MCF 10A (cell line): ENCODE data around the gene SPEF2. TPM values are rescaled to one million over a fixed set of nuclear protein-coding genes. Genes with fewer than 3 reads are reported as not detected.
"Not testable (repeated sequence)": the region's sequence is repeated elsewhere in the genome, so short reads cannot be mapped to it uniquely, and the experiment has no call there.

Source experiments
- BruUV-seq: library from RNA; stranded (reverse); fragments of 400-500 nt; replicated peaks from 2 replicates; lab custom pipeline; 2021; lab: Mats Ljungman, UMichigan
- CTCF ChIA-PET: fragments of 300-600 bp; sonication (Branson Sonifier 250); formaldehyde crosslinking; extraction: SDS; loops from one replicate; lab custom pipeline; 2021; ENCODE audit warnings: antibody characterized with exemption, inconsistent platforms; lab: Yijun Ruan, JAX
- POLR2A ChIA-PET: fragments of 300-600, 350-650 bp; sonication (Branson Sonifier 250); formaldehyde crosslinking; extraction: SDS; loops from one replicate; lab custom pipeline; 2020; ENCODE audit warnings: antibody characterized with exemption, inconsistent platforms; lab: Yijun Ruan, JAX
- DNase-seq: peaks from one replicate; pipeline ENCODE4 v3.0.0-alpha.2; 2018; ENCODE audit not compliant: unreplicated experiment
- H3K27ac Mint-ChIP-seq: one replicate; pipeline ENCODE4 v1.8.0; 2022; ENCODE audit warnings: mild to moderate bottlenecking, low read depth, mixed read lengths; ENCODE audit not compliant: unreplicated experiment
- H3K27me3 Mint-ChIP-seq: one replicate; pipeline ENCODE4 v1.8.0; 2022; ENCODE audit warnings: mixed read lengths; ENCODE audit not compliant: insufficient read depth, unreplicated experiment
- H3K36me3 Mint-ChIP-seq: one replicate; pipeline ENCODE4 v1.8.0; 2022; ENCODE audit warnings: mild to moderate bottlenecking, moderate library complexity, mixed read lengths; ENCODE audit not compliant: insufficient read depth, unreplicated experiment
- H3K4me1 Mint-ChIP-seq: one replicate; pipeline ENCODE4 v1.8.0; 2022; ENCODE audit warnings: mixed read lengths; ENCODE audit not compliant: insufficient read depth, unreplicated experiment
- H3K4me3 Mint-ChIP-seq: one replicate; pipeline ENCODE4 v1.8.0; 2022; ENCODE audit warnings: mild to moderate bottlenecking, moderate library complexity, mixed read lengths; ENCODE audit not compliant: unreplicated experiment
- H3K9me3 Mint-ChIP-seq: one replicate; pipeline ENCODE4 v1.8.0; 2022; ENCODE audit warnings: mixed read lengths; ENCODE audit not compliant: unreplicated experiment
- intact Hi-C: fragments of 100-400 bp; cut with micrococcal nuclease; formaldehyde crosslinking; loops from 2 replicates; pipeline ENCODE4 v1.14.1; 2022
- total RNA-seq: library from RNA; stranded (reverse); gene quantifications from 2 replicates; pipeline ENCODE4 v1.2.3, GENCODE V29; 2022
- TF ChIP-seq, protein P1 (sequence below): fragments of 200-600 bp; IDR thresholded peaks from one replicate; pipeline ENCODE4 v1.8.0; 2022; ENCODE audit warnings: antibody characterized with exemption, mild to moderate bottlenecking; ENCODE audit not compliant: unreplicated experiment

The SPEF2 gene
- total RNA-seq, 1 experiment from 2014 or later, result 5.3 TPM

DNA sequence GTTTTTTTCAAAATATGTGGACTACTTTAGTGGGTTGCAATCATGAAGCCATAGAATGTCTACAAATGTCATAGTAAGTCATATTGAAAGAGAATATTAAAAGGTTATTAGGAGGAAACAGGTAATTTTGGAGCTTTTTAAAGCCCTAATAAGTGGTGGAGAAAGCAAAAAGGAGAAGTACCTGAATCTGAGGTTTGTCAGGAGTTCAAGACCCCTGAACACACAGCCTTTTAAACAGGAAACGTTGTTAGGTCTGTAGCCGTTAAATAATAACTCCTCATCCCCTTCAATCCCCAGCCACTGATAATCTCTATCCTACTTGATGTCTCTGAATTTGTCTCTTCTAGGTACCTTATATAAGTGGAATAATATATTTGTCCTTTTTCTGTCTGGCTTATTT, 51.1 kb downstream of the SPEF2 start:
- no TSS peak for BruUV-seq
- Mint-ChIP-seq H3K4me1 (no peaks in the 10 kb centered on the region), H3K36me3 (peaks cover 6% of the 10 kb centered on the region), H3K9me3 (no peaks in the 10 kb centered on the region), H3K4me3 (no peak overlapping the region), H3K27ac (no peak overlapping the region), H3K27me3 (no peaks in the 10 kb centered on the region)
- POLR2A ChIA-PET, result no interaction called here
- no peak for DNase-seq
- TF ChIP-seq, protein P1, sequence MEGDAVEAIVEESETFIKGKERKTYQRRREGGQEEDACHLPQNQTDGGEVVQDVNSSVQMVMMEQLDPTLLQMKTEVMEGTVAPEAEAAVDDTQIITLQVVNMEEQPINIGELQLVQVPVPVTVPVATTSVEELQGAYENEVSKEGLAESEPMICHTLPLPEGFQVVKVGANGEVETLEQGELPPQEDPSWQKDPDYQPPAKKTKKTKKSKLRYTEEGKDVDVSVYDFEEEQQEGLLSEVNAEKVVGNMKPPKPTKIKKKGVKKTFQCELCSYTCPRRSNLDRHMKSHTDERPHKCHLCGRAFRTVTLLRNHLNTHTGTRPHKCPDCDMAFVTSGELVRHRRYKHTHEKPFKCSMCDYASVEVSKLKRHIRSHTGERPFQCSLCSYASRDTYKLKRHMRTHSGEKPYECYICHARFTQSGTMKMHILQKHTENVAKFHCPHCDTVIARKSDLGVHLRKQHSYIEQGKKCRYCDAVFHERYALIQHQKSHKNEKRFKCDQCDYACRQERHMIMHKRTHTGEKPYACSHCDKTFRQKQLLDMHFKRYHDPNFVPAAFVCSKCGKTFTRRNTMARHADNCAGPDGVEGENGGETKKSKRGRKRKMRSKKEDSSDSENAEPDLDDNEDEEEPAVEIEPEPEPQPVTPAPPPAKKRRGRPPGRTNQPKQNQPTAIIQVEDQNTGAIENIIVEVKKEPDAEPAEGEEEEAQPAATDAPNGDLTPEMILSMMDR, result no peak
- intact Hi-C loops, result no loop called here
- CTCF ChIA-PET, result interaction anchor here (0.6 to 1.2 kb wide), 3 partner anchors 153 to 256 kb away, joined by 3 to 4 read pairs (median 3); no protein-coding TSS in a partner anchor

DNA sequence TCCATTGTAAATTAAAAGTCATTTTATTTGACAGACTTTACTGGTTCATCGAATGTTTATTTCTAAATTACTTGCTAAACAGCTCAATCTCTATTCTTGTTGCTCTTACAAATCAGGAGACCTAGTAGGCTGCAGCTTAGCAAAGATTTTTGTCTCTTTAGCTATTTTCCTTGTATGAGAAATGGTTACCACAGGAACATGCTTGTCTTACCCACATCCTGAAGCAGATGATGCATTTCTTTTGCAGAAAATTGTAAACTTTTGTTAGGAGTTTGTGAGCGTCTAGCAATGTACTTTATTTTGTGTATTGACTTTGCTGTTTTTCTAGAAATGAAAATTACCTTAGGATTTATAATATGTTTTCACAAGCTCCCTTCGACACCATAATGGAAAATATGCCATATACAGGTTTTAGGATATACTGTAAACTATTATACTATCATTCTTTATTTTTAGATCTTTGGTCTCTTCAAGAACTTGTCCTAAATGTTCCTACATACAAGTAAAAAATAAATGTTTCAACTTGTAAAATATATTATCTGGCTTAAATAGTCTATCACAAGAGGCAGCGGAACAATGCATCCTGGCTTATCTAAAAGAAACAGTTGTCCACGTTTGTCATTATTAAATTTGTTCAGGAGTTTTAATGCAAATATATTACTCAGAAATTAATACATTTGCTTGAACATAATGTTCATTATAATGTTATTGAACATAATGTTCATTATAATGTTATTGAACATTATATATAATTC, 54.1 kb downstream of the SPEF2 start:
- no peak for DNase-seq
- no TSS peak for BruUV-seq
- intact Hi-C loops, result no loop called here
- ChIA-PET CTCF (interaction anchor here (0.6 kb wide), 1 partner anchor 76 kb away, joined by 3 read pairs; no protein-coding TSS in a partner anchor), POLR2A (interaction anchor here (0.6 kb wide), 2 partner anchors 16 to 573 kb away, joined by 3 to 4 read pairs; no protein-coding TSS in a partner anchor)
- TF ChIP-seq, protein P1, result no peak
- Mint-ChIP-seq H3K9me3 (no peaks in the 10 kb centered on the region), H3K36me3 (peaks cover 6% of the 10 kb centered on the region), H3K4me1 (no peaks in the 10 kb centered on the region), H3K4me3 (no peak overlapping the region), H3K27me3 (no peaks in the 10 kb centered on the region), H3K27ac (no peak overlapping the region)

DNA sequence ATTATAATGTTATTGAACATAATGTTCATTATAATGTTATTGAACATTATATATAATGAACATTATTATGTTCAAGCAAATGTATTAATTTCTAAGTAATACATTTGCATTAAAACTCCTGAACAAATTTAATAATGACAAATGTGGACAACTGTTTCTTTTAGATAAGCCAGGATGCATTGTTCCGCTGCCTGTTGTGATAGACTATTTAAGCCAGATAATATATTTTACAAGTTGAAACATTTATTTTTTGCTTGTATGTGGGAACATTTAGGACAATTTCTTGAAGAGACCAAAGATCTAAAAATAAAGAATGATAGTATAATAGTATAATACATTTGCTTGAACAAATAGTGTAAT, 54.6 kb downstream of the SPEF2 start:
- intact Hi-C loops, POLR2A ChIA-PET, DNase-seq, H3K27ac Mint-ChIP-seq, H3K4me1 Mint-ChIP-seq, H3K4me3 Mint-ChIP-seq, H3K36me3 Mint-ChIP-seq, H3K27me3 Mint-ChIP-seq, BruUV-seq, H3K9me3 Mint-ChIP-seq: not testable (repeated sequence)
- CTCF ChIA-PET, result interaction anchor here (1.4 kb wide), 1 partner anchor 254 kb away, joined by 4 read pairs; no protein-coding TSS in a partner anchor

DNA sequence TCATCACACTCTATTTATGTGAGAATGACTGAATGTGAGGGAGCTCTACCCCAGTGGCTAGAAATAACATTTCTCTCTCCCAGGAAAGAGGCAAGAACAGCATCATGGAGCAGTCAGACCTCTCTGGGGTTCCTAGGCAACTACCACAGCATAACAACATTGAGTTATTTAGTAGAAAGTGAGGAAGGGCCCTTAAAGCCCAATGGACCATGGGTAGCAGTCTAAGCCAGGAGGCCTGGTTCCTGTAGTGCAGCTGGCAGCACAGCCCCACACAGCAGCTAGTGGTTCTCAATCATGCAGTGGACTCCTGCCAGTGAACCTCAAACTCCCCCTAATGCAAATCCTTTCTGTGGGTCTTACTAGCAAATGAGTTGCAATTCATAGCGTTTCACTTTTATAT, 55.3 kb downstream of the SPEF2 start:
- Mint-ChIP-seq H3K36me3 (no peaks in the 10 kb centered on the region), H3K27me3 (no peaks in the 10 kb centered on the region), H3K4me1 (no peaks in the 10 kb centered on the region), H3K27ac (no peak overlapping the region), H3K4me3 (no peak overlapping the region), H3K9me3 (no peaks in the 10 kb centered on the region)
- BruUV-seq, result no TSS peak
- CTCF ChIA-PET, result interaction anchor here (0.5 to 1.4 kb wide), 2 partner anchors 111 to 253 kb away, joined by 3 to 4 read pairs; no protein-coding TSS in a partner anchor
- POLR2A ChIA-PET, result no interaction called here
- intact Hi-C loops, result no loop called here
- TF ChIP-seq, protein P1, result no peak
- no peak for DNase-seq
